Measurements from ENCODE around the gene PNPO. TPM values are rescaled to one million over a fixed set of nuclear protein-coding genes. Genes with fewer than 3 reads are reported as not detected.
"Not testable (repeated sequence)": the region's sequence is repeated elsewhere in the genome, so short reads cannot be mapped to it uniquely, and the experiment has no call there.

Gene PNPO
- total RNA-seq, 1 donor from 2014 or later, result 28.2 TPM

DNA sequence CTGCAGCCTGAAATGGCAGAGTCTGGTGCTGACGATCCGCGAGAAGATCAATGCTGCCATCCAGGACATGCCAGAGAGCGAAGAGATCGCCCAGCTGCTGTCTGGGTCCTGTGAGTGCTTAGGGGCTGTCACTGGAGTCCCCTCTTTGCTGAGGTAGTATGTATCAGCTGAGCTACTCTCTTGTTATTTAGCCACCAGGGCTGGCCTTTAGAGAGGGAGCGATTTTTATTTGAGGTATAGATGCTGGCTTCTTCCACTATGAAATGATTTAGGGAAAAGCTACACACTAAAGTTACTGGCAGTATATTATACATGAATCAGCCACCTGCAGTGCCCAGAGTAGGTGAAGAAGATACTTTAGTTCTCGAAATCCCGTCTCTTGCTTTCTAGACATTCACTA lies 32.2 kb downstream of the PNPO start:
- no peak for DNase-seq (ENCODE audit: low spot score)

DNA sequence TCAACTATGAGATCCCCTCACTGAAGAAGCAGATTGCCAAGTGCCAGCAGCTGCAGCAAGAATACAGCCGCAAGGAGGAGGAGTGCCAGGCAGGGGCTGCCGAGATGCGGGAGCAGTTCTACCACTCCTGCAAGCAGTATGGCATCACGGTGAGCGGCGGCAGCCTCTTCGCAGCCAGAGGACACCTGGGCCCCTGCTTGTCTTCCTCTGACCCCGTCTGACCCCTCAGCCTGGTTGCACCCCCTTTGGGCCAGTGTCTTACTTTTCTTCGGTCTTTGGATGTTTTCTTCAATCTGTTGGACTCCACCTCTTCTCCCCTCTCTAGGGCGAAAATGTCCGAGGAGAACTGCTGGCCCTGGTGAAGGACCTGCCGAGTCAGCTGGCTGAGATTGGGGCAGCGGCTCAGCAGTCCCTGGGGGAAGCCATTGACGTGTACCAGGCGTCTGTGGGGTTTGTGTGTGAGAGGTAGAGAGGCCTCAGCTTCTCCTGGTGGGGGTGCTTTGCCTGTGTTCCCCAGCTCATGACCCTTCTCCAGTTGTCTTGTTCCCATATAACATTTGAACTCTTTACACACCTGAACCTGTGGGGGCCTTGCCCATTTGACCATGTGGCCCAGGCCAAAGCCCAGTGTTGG lies 33.9 kb downstream of the PNPO start:
- no peak for DNase-seq (ENCODE audit: low spot score)

DNA sequence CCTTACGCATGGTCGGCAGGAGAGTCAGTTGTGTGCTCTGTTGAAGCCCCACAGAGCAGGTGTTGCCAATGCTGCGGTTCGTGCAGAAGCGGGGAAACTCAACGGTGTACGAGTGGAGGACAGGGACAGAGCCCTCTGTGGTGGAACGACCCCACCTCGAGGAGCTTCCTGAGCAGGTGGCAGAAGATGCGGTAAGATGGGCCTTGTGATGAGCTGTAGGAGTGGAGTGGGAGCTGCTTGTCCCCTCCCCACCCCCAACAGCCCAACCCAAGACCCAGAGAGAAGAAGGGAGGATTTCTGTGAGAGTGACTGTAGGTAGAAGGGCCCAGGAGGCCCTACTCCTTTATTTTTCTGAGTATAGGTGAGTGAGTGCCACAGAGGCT lies 34.4 kb downstream of the PNPO start:
- DNase-seq (ENCODE audit: low spot score), result no peak

- no peak for DNase-seq (ENCODE audit: low spot score)
These were observed 37.0 kb downstream of the PNPO start for GRCh38 chr17:47978324-47978723.

GRCh38 chr17:47980541-47980940 lies 39.2 kb downstream of the PNPO start:
- no peak for DNase-seq (ENCODE audit: low spot score)

- no peak for DNase-seq (ENCODE audit: low spot score)
These were observed 40.1 kb downstream of the PNPO start for GRCh38 chr17:47981462-47981861.

DNA sequence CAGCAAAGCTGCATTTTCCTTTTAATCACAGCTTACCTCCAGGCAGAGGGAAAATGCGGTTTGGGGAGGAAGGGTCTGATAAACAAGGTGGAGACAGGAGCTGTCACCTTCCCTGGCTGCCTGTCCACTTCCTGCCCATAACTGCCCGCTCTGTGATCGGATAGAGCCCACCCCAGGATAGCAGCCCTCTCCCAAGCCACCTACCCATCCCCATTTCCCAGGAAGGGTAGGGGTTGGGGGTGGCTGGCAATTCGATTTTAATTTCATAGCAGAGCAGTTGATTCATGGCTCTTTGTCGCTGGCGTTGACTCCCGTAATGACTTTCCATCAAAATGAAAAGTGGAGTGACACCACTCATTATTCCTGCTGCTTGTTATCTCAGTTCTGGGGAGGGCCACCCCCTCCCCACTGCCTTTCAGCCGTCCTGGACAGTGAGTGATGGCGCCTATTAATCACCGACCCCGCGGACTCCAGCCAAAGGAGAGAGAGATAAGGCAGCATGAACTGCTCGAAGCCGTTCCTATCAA lies 40.8 kb downstream of the PNPO start:
- no peak for DNase-seq (ENCODE audit: low spot score)

GRCh38 chr17:47982645-47983390 lies 41.4 kb downstream of the PNPO start:
- no peak for DNase-seq (ENCODE audit: low spot score)

GRCh38 chr17:47983492-47984223 lies 42.3 kb downstream of the PNPO start:
- no peak for DNase-seq (ENCODE audit: low spot score)

GRCh38 chr17:47986520-47986919 lies 45.1 kb downstream of the PNPO start:
- DNase-seq (ENCODE audit: low spot score), result no peak

GRCh38 chr17:47987240-47987835 lies 46.0 kb downstream of the PNPO start:
- DNase-seq (ENCODE audit: low spot score), result no peak

DNA sequence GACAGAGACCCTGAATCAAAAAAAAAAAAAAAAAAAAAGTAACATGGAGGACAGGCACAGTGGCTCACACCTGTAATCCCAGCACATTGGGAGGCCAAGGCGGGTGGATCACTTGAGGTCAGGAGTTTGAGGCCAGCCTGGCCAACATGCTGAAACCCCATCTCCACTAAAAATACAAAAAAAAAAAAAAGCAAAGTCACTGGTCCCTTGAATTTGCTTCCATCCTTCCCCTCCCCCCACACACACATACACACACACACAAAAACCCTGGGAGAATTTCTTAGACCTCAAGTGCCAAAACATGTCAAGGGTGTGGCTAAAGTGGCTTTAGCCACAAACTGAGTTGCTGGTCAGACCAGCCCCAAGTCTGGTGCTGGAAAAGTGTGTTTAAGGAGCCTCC lies 47.1 kb downstream of the PNPO start:
- not testable (repeated sequence) for DNase-seq (ENCODE audit: low spot score)

- DNase-seq (ENCODE audit: low spot score), result no peak
These were observed 47.8 kb downstream of the PNPO start for GRCh38 chr17:47989159-47989558.

DNA sequence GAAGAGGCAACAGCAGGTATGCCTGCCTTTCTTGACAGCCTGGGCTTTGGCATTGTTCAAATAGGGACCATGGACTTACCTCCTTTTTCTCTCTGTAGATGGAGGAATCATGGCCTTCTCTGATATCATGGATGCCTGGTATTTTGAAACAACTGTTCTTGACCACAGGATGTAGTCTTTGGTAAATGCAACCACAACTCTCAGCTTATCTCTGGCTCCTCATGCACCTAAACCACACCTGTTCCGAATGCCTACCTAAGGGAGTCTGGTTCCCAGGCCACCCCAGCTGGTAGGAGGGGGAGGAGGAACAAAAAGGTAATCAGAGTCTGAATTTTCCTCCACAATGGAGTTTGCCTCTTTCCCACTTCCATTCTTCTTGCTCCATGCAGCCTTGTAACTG lies 48.3 kb downstream of the PNPO start:
- no peak for DNase-seq (ENCODE audit: low spot score)

- no peak for DNase-seq (ENCODE audit: low spot score)
These were observed 49.8 kb downstream of the PNPO start for GRCh38 chr17:47990962-47991731.

DNA sequence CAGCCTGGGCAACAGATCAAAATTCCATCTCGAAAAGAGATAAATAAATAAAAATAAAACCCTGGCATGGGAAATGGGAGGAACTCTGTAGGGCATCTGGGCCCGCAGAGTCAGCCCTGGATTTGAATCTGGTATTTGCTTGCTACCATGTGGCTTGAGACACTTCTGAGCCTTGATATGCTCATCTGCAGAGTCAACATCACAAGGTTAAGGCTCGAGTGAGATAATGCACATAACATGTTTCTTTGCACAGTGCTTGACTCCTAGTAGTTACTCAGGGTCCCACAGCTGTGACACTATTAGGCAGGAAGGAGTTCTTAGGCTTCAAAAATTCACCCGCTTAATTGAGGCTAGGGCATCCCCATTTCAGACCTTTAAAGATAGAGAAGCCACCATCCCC lies 50.8 kb downstream of the PNPO start:
- no peak for DNase-seq (ENCODE audit: low spot score)

DNA sequence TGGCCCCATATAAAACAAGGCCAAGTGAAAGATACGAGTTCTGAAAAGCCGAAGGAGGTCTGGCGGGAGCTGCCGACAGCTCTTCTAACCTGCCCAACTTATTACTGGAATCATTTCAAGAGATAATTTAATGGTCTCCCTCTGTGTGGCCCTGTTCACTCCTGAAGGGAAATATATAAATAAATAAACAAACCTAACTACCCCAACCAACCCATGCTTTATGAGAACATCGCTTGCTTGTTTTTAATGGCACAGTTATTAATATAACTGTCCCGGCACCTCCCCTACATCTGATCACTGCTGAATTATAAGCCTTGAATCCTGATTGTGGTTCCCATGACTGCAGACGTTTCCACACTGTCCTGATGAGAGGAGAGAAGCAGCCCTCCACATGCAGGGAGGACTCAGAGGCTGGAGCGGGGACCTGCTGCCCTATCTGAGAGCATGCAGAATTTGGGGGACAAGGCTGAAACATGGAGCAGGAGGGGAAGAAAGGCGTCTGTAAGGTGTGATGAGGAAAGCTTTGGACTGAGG lies 51.7 kb downstream of the PNPO start:
- DNase-seq (ENCODE audit: low spot score), result no peak

GRCh38 chr17:47993964-47994363 lies 52.6 kb downstream of the PNPO start:
- no peak for DNase-seq (ENCODE audit: low spot score)

- no peak for DNase-seq (ENCODE audit: low spot score)
These were observed 53.4 kb downstream of the PNPO start for GRCh38 chr17:47994724-47995123.

- DNase-seq (ENCODE audit: low spot score), result no peak
These were observed 54.0 kb downstream of the PNPO start for GRCh38 chr17:47995241-47995935.
